Measurements from ENCODE around the gene SKOR1.
A peak's percentile ranks its signal among the peaks of the same experiment; 100 is the strongest.

- TF ChIP-seq CTCF (IDR thresholded peaks at IDR 0.05; ENCODE audit: insufficient read depth, low read length) (no peak), POLR2AphosphoS5 (IDR thresholded peaks at IDR 0.05; ENCODE audit: low read depth) (peak; percentile 100), GABPA (IDR thresholded peaks at IDR 0.05; ENCODE audit: low read depth) (peak; percentile 63; the same call in 1 of the 2 replicates), REST (IDR thresholded peaks at IDR 0.05; ENCODE audit: insufficient replicate concordance, low read depth) (peak; percentile 33), SPI1 (IDR thresholded peaks at IDR 0.05; ENCODE audit: borderline replicate concordance, low read depth) (peak; percentile 57; the same call in 1 of the 2 replicates)
Measured at GRCh38 chr15:67784090-67784781, 41.1 kb upstream of the SKOR1 start.
